Stimulated activated CD4-positive, alpha-beta T cell treated with anti-CD3 and anti-CD28 coated beads, TNF-alpha, amount 100 ng/mL, for 24 hours (primary cell): ENCODE data around the gene BIRC7.

Source experiments
- DNase-seq, 3 experiments: peaks; one replicate each; pipeline ENCODE4 v3.0.0-alpha.2; 2020; ENCODE audit warnings: low read depth in 3 of 3

BIRC7 gene

GRCh38 chr20:63235399-63235983 lies at the start of gene BIRC7:
TSS of gene BIRC7 (plus strand) at chr20:63235905. CDS start at chr20:63236097, 192 bp downstream.
- DNase-seq, result no peak

GRCh38 chr20:63186084-63186483 lies 49.6 kb upstream of the BIRC7 start:
- DNase-seq, result no peak

- no peak for DNase-seq
These were observed 49.0 kb upstream of the BIRC7 start for GRCh38 chr20:63186528-63187316.

- DNase-seq, result no peak
These were observed 48.2 kb upstream of the BIRC7 start for GRCh38 chr20:63187338-63188158.

- no peak for DNase-seq
These were observed 47.6 kb upstream of the BIRC7 start for GRCh38 chr20:63188159-63188442.

- DNase-seq, result no peak
These were observed 46.9 kb upstream of the BIRC7 start for GRCh38 chr20:63188641-63189321.

GRCh38 chr20:63189322-63189642 lies 46.4 kb upstream of the BIRC7 start:
- no peak for DNase-seq

- DNase-seq, result no peak
These were observed 45.7 kb upstream of the BIRC7 start for GRCh38 chr20:63189846-63190559.

GRCh38 chr20:63190828-63191227 lies 44.9 kb upstream of the BIRC7 start:
- DNase-seq, result no peak

GRCh38 chr20:63191400-63191799 lies 44.3 kb upstream of the BIRC7 start:
- no peak for DNase-seq

GRCh38 chr20:63192721-63193120 lies 43.0 kb upstream of the BIRC7 start:
- no peak for DNase-seq

GRCh38 chr20:63194007-63194796 lies 41.5 kb upstream of the BIRC7 start:
- DNase-seq, result no peak

- DNase-seq, result no peak
These were observed 40.9 kb upstream of the BIRC7 start for GRCh38 chr20:63194797-63195173.

- no peak for DNase-seq
These were observed 38.8 kb upstream of the BIRC7 start for GRCh38 chr20:63196768-63197470.

- no peak for DNase-seq
These were observed 37.1 kb upstream of the BIRC7 start for GRCh38 chr20:63198606-63199005.

GRCh38 chr20:63202021-63202420 lies 33.7 kb upstream of the BIRC7 start:
- no peak for DNase-seq

- DNase-seq, result no peak
These were observed 32.7 kb upstream of the BIRC7 start for GRCh38 chr20:63202811-63203526.

GRCh38 chr20:63204362-63204761 lies 31.3 kb upstream of the BIRC7 start:
- DNase-seq, result no peak

- no peak for DNase-seq
These were observed 29.8 kb upstream of the BIRC7 start for GRCh38 chr20:63205896-63206295.

- no peak for DNase-seq
These were observed 28.8 kb upstream of the BIRC7 start for GRCh38 chr20:63206878-63207277.
